ENCODE results near the gene CDC34. TPM values are rescaled to one million over a fixed set of nuclear protein-coding genes. Genes with fewer than 3 reads are reported as not detected.

Gene CDC34
- total RNA-seq, 2 donors from 2014 or later = 128 to 138 TPM

DNA sequence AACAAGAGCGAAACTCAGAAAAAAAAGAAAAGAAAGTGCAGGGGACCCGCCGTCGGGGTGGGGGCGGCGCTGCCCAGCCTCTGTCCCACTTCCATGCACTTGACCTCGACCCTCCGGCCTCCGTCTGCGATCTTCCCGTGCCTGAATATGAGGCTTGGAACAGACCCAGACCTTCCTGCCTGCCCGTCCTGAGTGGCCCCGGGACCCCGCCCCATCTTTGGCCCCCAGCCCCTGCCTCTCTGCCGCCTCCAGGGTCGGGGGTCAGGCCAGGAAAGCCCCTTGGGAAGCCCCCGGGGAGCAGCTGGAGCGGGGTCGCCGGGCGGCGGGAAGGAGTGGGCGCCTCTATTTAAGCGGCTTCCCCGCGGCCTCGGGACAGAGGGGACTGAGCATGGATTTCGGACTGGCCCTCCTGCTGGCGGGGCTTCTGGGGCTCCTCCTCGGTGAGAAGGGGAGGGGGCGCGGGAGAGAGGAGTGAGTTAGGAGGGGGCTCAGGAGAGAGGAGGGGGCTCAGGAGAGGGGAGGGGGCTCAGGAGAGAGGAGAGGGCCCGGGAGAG, 35.4 kb upstream of the CDC34 start, which contains the start of gene MADCAM1:
Gene MADCAM1 (plus strand): TSS at position 375 of the 554 bp plus-strand sequence. CDS start 14 bp downstream, at position 389.
- peak; percentile 59 for DNase-seq
- H3K4me3 ChIP-seq (ENCODE audit: low read length) = no peak within 1 kb of the TSS
- WGBS, 2 experiments (ENCODE audit: insufficient coverage in 1 of 2, insufficient read length in 1 of 2) = 47% methylated on average over 13 to 31 of the region's 33 CpGs
- no peaks in the 10 kb centered on the region for H3K36me3 ChIP-seq (ENCODE audit: control insufficient read depth, insufficient read depth, low read length)
- no peak within 1 kb of the TSS for H3K27ac ChIP-seq (ENCODE audit: low read depth, low read length)
- H3K27ac Mint-ChIP-seq = no peak within 1 kb of the TSS
- peaks cover 44% of the 10 kb centered on the region for H3K27me3 Mint-ChIP-seq (ENCODE audit: insufficient read depth)
- peak within 1 kb of the TSS; percentile 27 for H3K4me3 Mint-ChIP-seq
- TF ChIP-seq, protein P1, sequence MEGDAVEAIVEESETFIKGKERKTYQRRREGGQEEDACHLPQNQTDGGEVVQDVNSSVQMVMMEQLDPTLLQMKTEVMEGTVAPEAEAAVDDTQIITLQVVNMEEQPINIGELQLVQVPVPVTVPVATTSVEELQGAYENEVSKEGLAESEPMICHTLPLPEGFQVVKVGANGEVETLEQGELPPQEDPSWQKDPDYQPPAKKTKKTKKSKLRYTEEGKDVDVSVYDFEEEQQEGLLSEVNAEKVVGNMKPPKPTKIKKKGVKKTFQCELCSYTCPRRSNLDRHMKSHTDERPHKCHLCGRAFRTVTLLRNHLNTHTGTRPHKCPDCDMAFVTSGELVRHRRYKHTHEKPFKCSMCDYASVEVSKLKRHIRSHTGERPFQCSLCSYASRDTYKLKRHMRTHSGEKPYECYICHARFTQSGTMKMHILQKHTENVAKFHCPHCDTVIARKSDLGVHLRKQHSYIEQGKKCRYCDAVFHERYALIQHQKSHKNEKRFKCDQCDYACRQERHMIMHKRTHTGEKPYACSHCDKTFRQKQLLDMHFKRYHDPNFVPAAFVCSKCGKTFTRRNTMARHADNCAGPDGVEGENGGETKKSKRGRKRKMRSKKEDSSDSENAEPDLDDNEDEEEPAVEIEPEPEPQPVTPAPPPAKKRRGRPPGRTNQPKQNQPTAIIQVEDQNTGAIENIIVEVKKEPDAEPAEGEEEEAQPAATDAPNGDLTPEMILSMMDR (conservative IDR thresholded peaks at IDR 0.05) = no peak
- peaks cover 3% of the 10 kb centered on the region for H3K9me3 Mint-ChIP-seq
- H3K27me3 ChIP-seq (ENCODE audit: control insufficient read depth, insufficient read depth, low read length, poor library complexity, severe bottlenecking) = peaks cover 24% of the 10 kb centered on the region
- H3K9me3 ChIP-seq (ENCODE audit: control insufficient read depth, low read length) = no peaks in the 10 kb centered on the region
- H3K9ac ChIP-seq (ENCODE audit: extremely low read depth, low read length, poor library complexity, severe bottlenecking) = no peak within 1 kb of the TSS
- no peaks in the 10 kb centered on the region for H3K4me1 Mint-ChIP-seq
- H3K4me1 ChIP-seq (ENCODE audit: control insufficient read depth, insufficient read depth, low read length) = no peaks in the 10 kb centered on the region
- H3K36me3 Mint-ChIP-seq (ENCODE audit: low read depth) = no peaks in the 10 kb centered on the region

DNA sequence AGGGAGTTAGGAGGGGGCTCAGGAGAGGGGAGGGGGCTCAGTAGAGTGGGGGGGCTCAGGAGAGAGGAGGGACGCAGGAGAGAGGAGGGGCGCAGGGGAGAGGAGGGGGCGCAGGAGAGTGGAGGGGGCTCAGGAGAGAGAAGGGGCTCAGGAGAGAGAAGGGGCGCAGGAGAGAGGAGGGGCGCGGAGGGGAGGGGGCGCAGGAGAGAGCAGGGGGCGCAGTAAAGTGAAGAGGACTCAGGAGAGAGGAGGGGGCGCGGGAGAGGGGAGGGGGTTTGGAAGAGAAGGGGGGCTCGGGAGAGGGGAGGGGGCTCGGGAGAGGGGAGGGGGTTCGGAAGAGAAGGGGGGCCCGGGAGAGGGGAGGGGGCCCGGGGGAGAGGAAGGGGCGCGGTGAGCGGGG, 34.6 kb upstream of the CDC34 start:
- Histone ChIP-seq H3K4me1 (ENCODE audit: control insufficient read depth, insufficient read depth, low read length) (no peaks in the 10 kb centered on the region), H3K27ac (ENCODE audit: low read depth, low read length) (no peak overlapping the region), H3K9me3 (ENCODE audit: control insufficient read depth, low read length) (no peaks in the 10 kb centered on the region), H3K36me3 (ENCODE audit: control insufficient read depth, insufficient read depth, low read length) (no peaks in the 10 kb centered on the region), H3K27me3 (ENCODE audit: control insufficient read depth, insufficient read depth, low read length, poor library complexity, severe bottlenecking) (peaks cover 24% of the 10 kb centered on the region), H3K4me3 (ENCODE audit: low read length) (no peak overlapping the region), H3K9ac (ENCODE audit: extremely low read depth, low read length, poor library complexity, severe bottlenecking) (no peak overlapping the region)
- no peak overlapping the region for H3K27ac Mint-ChIP-seq
- H3K9me3 Mint-ChIP-seq = peaks cover 3% of the 10 kb centered on the region
- H3K4me3 Mint-ChIP-seq = no peak overlapping the region
- 18% methylated on average over 6 of the region's 18 CpGs; no CpG with 5 or more reads in 1 of the 2 experiments for WGBS, 2 experiments (ENCODE audit: insufficient coverage in 1 of 2, insufficient read length in 1 of 2)
- peaks cover 45% of the 10 kb centered on the region for H3K27me3 Mint-ChIP-seq (ENCODE audit: insufficient read depth)
- TF ChIP-seq, protein P1 (conservative IDR thresholded peaks at IDR 0.05) = no peak
- H3K4me1 Mint-ChIP-seq = no peaks in the 10 kb centered on the region
- no peak for DNase-seq
- no peaks in the 10 kb centered on the region for H3K36me3 Mint-ChIP-seq (ENCODE audit: low read depth)

DNA sequence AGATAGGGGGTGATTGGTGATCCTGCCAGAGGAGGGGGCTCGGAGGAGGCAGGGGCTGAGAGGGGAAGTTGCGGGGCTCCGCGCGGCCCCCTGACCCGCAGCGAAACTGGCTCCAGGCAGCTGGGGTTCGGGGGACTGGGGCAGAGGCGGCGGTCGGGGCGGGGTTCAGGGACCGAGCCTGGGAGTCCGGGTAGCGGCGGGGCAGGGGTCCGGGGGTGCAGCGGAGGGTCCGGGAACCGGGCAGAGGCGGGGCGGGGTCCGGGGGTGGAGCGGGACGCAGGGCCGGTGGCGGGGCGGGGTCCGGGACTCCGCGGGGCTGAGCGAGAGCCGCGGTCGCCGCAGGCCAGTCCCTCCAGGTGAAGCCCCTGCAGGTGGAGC, 34.1 kb upstream of the CDC34 start:
- WGBS, 2 experiments (ENCODE audit: insufficient coverage in 1 of 2, insufficient read length in 1 of 2) = 1% methylated on average over 36 of the region's 36 CpGs; no CpG with 5 or more reads in 1 of the 2 experiments
- no peak overlapping the region for H3K9ac ChIP-seq (ENCODE audit: extremely low read depth, low read length, poor library complexity, severe bottlenecking)
- no peaks in the 10 kb centered on the region for H3K36me3 ChIP-seq (ENCODE audit: control insufficient read depth, insufficient read depth, low read length)
- no peak overlapping the region for H3K4me3 ChIP-seq (ENCODE audit: low read length)
- no peak for DNase-seq
- Mint-ChIP-seq H3K27ac (no peak overlapping the region), H3K36me3 (ENCODE audit: low read depth) (no peaks in the 10 kb centered on the region), H3K4me1 (peaks cover under 1% of the 10 kb centered on the region), H3K9me3 (peaks cover 3% of the 10 kb centered on the region), H3K27me3 (ENCODE audit: insufficient read depth) (peaks cover 48% of the 10 kb centered on the region), H3K4me3 (no peak overlapping the region)
- no peaks in the 10 kb centered on the region for H3K4me1 ChIP-seq (ENCODE audit: control insufficient read depth, insufficient read depth, low read length)
- H3K27me3 ChIP-seq (ENCODE audit: control insufficient read depth, insufficient read depth, low read length, poor library complexity, severe bottlenecking) = peaks cover 24% of the 10 kb centered on the region
- no peaks in the 10 kb centered on the region for H3K9me3 ChIP-seq (ENCODE audit: control insufficient read depth, low read length)
- H3K27ac ChIP-seq (ENCODE audit: low read depth, low read length) = no peak overlapping the region
- TF ChIP-seq, protein P1 (conservative IDR thresholded peaks at IDR 0.05) = no peak
